ENCODE data around the gene PALLD.

Gene PALLD

GRCh38 chr4:168524006-168524405 lies 27.2 kb downstream of the PALLD start:
- DNase-seq (ENCODE audit: low read depth in 1 of 2, low spot score in 1 of 2): no peak

GRCh38 chr4:168524897-168525296 lies 28.0 kb downstream of the PALLD start:
- DNase-seq (ENCODE audit: low read depth in 1 of 2, low spot score in 1 of 2): no peak

GRCh38 chr4:168527560-168527959 lies 30.7 kb downstream of the PALLD start:
- DNase-seq (ENCODE audit: low read depth in 1 of 2, low spot score in 1 of 2): no peak

- no peak for DNase-seq (ENCODE audit: low read depth in 1 of 2, low spot score in 1 of 2)
These were observed 31.5 kb downstream of the PALLD start for GRCh38 chr4:168528131-168528949.

GRCh38 chr4:168529257-168529656 lies 32.4 kb downstream of the PALLD start:
- no peak for DNase-seq (ENCODE audit: low read depth in 1 of 2, low spot score in 1 of 2)

GRCh38 chr4:168531305-168531704 lies 34.5 kb downstream of the PALLD start:
- no peak for DNase-seq (ENCODE audit: low read depth in 1 of 2, low spot score in 1 of 2)

GRCh38 chr4:168534535-168534934 lies 37.7 kb downstream of the PALLD start:
- no peak for DNase-seq (ENCODE audit: low read depth in 1 of 2, low spot score in 1 of 2)

GRCh38 chr4:168535689-168536088 lies 38.8 kb downstream of the PALLD start:
- no peak for DNase-seq (ENCODE audit: low read depth in 1 of 2, low spot score in 1 of 2)

- no peak for DNase-seq (ENCODE audit: low read depth in 1 of 2, low spot score in 1 of 2)
These were observed 39.6 kb downstream of the PALLD start for GRCh38 chr4:168536448-168536847.

GRCh38 chr4:168537086-168537485 lies 40.2 kb downstream of the PALLD start:
- no peak for DNase-seq (ENCODE audit: low read depth in 1 of 2, low spot score in 1 of 2)

GRCh38 chr4:168537571-168537970 lies 40.7 kb downstream of the PALLD start:
- no peak for DNase-seq (ENCODE audit: low read depth in 1 of 2, low spot score in 1 of 2)

- no peak for DNase-seq (ENCODE audit: low read depth in 1 of 2, low spot score in 1 of 2)
These were observed 41.8 kb downstream of the PALLD start for GRCh38 chr4:168538632-168539031.

GRCh38 chr4:168540086-168540485 lies 43.2 kb downstream of the PALLD start:
- no peak for DNase-seq (ENCODE audit: low read depth in 1 of 2, low spot score in 1 of 2)

- DNase-seq (ENCODE audit: low read depth in 1 of 2, low spot score in 1 of 2): no peak
These were observed 43.8 kb downstream of the PALLD start for GRCh38 chr4:168540503-168541265.

- DNase-seq (ENCODE audit: low read depth in 1 of 2, low spot score in 1 of 2): no peak
These were observed 44.6 kb downstream of the PALLD start for GRCh38 chr4:168541266-168541953.

- DNase-seq (ENCODE audit: low read depth in 1 of 2, low spot score in 1 of 2): no peak
These were observed 52.3 kb downstream of the PALLD start for GRCh38 chr4:168549143-168549542.

GRCh38 chr4:168550064-168550766 lies 53.4 kb downstream of the PALLD start:
- DNase-seq (ENCODE audit: low read depth in 1 of 2, low spot score in 1 of 2): no peak

GRCh38 chr4:168551211-168551610 lies 54.4 kb downstream of the PALLD start:
- DNase-seq (ENCODE audit: low read depth in 1 of 2, low spot score in 1 of 2): no peak

- DNase-seq (ENCODE audit: low read depth in 1 of 2, low spot score in 1 of 2): no peak
These were observed 55.3 kb downstream of the PALLD start for GRCh38 chr4:168551945-168552695.

- DNase-seq (ENCODE audit: low read depth in 1 of 2, low spot score in 1 of 2): no peak
These were observed 57.0 kb downstream of the PALLD start for GRCh38 chr4:168553714-168554370.

Measured in activated CD4-positive, alpha-beta T cell treated with anti-CD3 and anti-CD28 coated beads, Interleukin-2, amount 50 U/mL, for 24 hours (primary cell).